ENCODE data around the gene KLF15. TPM values are rescaled to one million over a fixed set of nuclear protein-coding genes. Genes with fewer than 3 reads are reported as not detected.

KLF15 gene
- total and polyA plus RNA-seq, 2 of the 8 experiments (the other 6 are each of a cell fraction or from before 2014, with no cell fraction given), result 15.7 to 19.5 TPM

DNA sequence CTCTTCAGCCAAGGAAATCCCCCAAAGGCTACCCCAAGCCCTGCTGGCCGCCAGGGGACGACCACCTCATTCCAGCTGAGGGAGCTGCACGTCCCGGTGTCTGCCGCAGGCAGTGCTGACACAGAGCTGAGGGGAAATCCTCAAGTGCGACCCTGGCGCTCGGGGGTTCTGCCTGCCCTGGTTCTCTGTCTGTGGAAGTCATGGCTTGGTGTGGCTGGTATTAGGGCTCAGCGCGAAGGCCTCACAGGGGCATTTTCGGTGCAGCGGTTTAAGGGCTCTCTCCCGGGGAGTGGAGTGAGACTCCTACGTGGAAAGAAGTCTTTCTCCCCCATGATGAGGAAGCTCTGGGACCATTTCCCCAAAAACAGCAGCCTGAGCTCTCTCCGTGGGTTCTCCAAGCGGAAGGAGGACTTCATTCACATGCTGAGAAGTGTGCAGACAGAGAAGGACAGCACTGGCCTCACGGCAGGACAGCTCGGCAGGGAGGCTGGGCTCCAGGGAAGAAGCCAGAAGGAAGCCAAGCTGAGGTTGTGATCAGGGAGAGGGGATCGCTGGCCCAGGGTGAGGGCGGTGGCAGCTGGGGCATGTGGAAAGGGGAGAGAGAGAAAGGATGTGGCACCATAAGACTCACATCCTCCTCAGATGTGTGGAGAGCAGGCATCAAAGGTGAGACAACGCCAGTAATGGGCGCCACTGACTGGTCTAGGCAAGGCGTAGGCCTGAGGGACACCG is 48.6 kb downstream of the KLF15 start:
- peaks cover 8 to 9% of the 10 kb centered on the region in 2 experiments; a peak in 3 of 4 replicates for H3K9me3 ChIP-seq (ENCODE audit: insufficient read depth in 2 of 2, low read depth in 1 of 2, low read length in 1 of 2)
- POLR2A ChIA-PET (ENCODE audit: partially characterized antibody), result interaction anchor here (1.1 kb wide), 1 partner anchor 23 kb away, joined by 3 read pairs; no protein-coding TSS in a partner anchor
- H3K4ac ChIP-seq (replicated peaks; ENCODE audit: insufficient read length, low read depth, low read length), result no peak overlapping the region
- H4K91ac ChIP-seq (replicated peaks; ENCODE audit: insufficient read length, low read length), result no peak overlapping the region
- no peak overlapping the region for H3K14ac ChIP-seq (ENCODE audit: insufficient read length)
- no peak overlapping the region for H2AFZ ChIP-seq (ENCODE audit: low read length)
- no peak overlapping the region for H3K27ac ChIP-seq (ENCODE audit: low read depth, low read length)
- H3K23me2 ChIP-seq (ENCODE audit: low read depth, low read length), result no peaks in the 10 kb centered on the region
- CTCF ChIA-PET (ENCODE audit: partially characterized antibody), result interaction anchor here (0.9 to 1.5 kb wide), 5 partner anchors 12 to 58 kb away, joined by 3 to 4 read pairs (median 4); no protein-coding TSS in a partner anchor
- no peak overlapping the region for H3K4me2 ChIP-seq (ENCODE audit: insufficient read depth in 1 of 2, low read depth in 2 of 2, low read length in 2 of 2)
- H3K79me2 ChIP-seq (ENCODE audit: control insufficient read depth in 1 of 2, insufficient read depth in 2 of 2, low read length in 2 of 2), result no peaks in the 10 kb centered on the region
- no peak overlapping the region for H3K23ac ChIP-seq (ENCODE audit: insufficient read length)
- H3K56ac ChIP-seq (replicated peaks; ENCODE audit: insufficient read length, low read depth, low read length), result no peak overlapping the region
- H3K4me3 ChIP-seq (ENCODE audit: extremely low read depth in 1 of 4, insufficient read depth in 2 of 4, low read depth in 3 of 4, low read length in 4 of 4), result no peak overlapping the region
- H3K36me3 ChIP-seq (ENCODE audit: control insufficient read depth in 2 of 4, insufficient read depth in 4 of 4, low read length in 3 of 4), result no peaks in the 10 kb centered on the region
- WGBS, 2 experiments (ENCODE audit: extremely low coverage in 1 of 2, insufficient coverage in 1 of 2, insufficient read length in 1 of 2, insufficient replicate concordance in 2 of 2, low coverage in 1 of 2, low lambda C conversion rate in 2 of 2, missing lambda C conversion rate in 1 of 2), result 93% methylated on average over 24 of the region's 24 CpGs; no CpG with 5 or more reads in 1 of the 2 experiments
- no peak overlapping the region for H2BK5ac ChIP-seq (ENCODE audit: low read depth, low read length)
- no peak overlapping the region for H4K5ac ChIP-seq (ENCODE audit: insufficient read length, low read depth, low read length)
- H3K18ac ChIP-seq (ENCODE audit: extremely low read depth, low read length), result no peak overlapping the region
- H2BK12ac ChIP-seq (ENCODE audit: low read depth, low read length), result no peak overlapping the region; the same call in 1 of the 2 replicates
- no peaks in the 10 kb centered on the region for H3K4me1 ChIP-seq (replicated peaks in 1 of 4; ENCODE audit: control insufficient read depth in 3 of 4, insufficient read depth in 4 of 4, low read length in 3 of 4)
- no peak overlapping the region for H2BK120ac ChIP-seq (replicated peaks; ENCODE audit: low read depth, low read length)
- no peaks in the 10 kb centered on the region for H3K79me1 ChIP-seq (ENCODE audit: low read depth, low read length)
- H4K8ac ChIP-seq (ENCODE audit: extremely low read depth, insufficient read depth, low read length), result no peak overlapping the region; the same call in 1 of the 2 replicates
- FAIRE-seq (no peak), DNase-seq (ENCODE audit: low read depth in 1 of 2, low spot score in 2 of 2) (no peak)
- H2BK20ac ChIP-seq (ENCODE audit: low read length), result no peak overlapping the region
- peaks cover 0 to 2% (median 0%) of the 10 kb centered on the region in 4 experiments; a peak in 1 of 7 replicates for H3K27me3 ChIP-seq (replicated peaks in 1 of 4; ENCODE audit: control insufficient read depth in 3 of 4, extremely low read depth in 1 of 4, insufficient read depth in 3 of 4, low read length in 3 of 4)
- H2BK15ac ChIP-seq (ENCODE audit: low read length), result no peak overlapping the region
- TF ChIP-seq, protein P1, sequence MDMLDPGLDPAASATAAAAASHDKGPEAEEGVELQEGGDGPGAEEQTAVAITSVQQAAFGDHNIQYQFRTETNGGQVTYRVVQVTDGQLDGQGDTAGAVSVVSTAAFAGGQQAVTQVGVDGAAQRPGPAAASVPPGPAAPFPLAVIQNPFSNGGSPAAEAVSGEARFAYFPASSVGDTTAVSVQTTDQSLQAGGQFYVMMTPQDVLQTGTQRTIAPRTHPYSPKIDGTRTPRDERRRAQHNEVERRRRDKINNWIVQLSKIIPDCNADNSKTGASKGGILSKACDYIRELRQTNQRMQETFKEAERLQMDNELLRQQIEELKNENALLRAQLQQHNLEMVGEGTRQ (IDR thresholded peaks at IDR 0.05; ENCODE audit: low read length), result no peak
- peak; percentile 14 to 31; a peak in 2 of 4 replicates for TF ChIP-seq RAD21 (IDR thresholded peaks at IDR 0.05 in 1 of 2, conservative IDR thresholded peaks at IDR 0.05 in 1 of 2; ENCODE audit: low read depth in 2 of 2, low read length in 2 of 2)
- TF ChIP-seq, protein P2, sequence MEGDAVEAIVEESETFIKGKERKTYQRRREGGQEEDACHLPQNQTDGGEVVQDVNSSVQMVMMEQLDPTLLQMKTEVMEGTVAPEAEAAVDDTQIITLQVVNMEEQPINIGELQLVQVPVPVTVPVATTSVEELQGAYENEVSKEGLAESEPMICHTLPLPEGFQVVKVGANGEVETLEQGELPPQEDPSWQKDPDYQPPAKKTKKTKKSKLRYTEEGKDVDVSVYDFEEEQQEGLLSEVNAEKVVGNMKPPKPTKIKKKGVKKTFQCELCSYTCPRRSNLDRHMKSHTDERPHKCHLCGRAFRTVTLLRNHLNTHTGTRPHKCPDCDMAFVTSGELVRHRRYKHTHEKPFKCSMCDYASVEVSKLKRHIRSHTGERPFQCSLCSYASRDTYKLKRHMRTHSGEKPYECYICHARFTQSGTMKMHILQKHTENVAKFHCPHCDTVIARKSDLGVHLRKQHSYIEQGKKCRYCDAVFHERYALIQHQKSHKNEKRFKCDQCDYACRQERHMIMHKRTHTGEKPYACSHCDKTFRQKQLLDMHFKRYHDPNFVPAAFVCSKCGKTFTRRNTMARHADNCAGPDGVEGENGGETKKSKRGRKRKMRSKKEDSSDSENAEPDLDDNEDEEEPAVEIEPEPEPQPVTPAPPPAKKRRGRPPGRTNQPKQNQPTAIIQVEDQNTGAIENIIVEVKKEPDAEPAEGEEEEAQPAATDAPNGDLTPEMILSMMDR (IDR thresholded peaks at IDR 0.05; ENCODE audit: control extremely low read depth in 1 of 3, insufficient read depth in 1 of 3, low read depth in 1 of 3, low read length in 3 of 3), result peak in 2 of 3 experiments; percentile 25 to 33; a peak in 3 of 4 replicates
- no peaks in the 10 kb centered on the region for H4K20me1 ChIP-seq (replicated peaks in 1 of 2; ENCODE audit: control insufficient read depth in 1 of 2, insufficient read depth in 2 of 2, low read length in 2 of 2)
- no peak overlapping the region for H3K9ac ChIP-seq (replicated peaks in 1 of 4; ENCODE audit: extremely low read depth in 1 of 4, low read depth in 3 of 4, low read length in 3 of 4)
- no peak overlapping the region for H2AK5ac ChIP-seq (ENCODE audit: low read depth, low read length)

Measured in H1 (cell line).